K562 (cell line): ENCODE measurements around the gene RREB1.

Source experiments
- ELF4 ChIP-seq: fragments of 450-650 bp; formaldehyde crosslinking; IDR thresholded peaks from 2 replicates; pipeline ENCODE4 v1.4.0; 2022; ENCODE audit warnings: missing genetic modification characterization
- EZH2 ChIP-seq: IDR thresholded peaks from 2 replicates; pipeline ENCODE4 v1.6.1; 2012; ENCODE audit warnings: low read depth, mild to moderate bottlenecking, inconsistent platforms, low read length, borderline replicate concordance
- HDGF ChIP-seq: fragments of 450-650 bp; IDR thresholded peaks from 2 replicates; pipeline ENCODE4 v1.6.1; 2016
- SAFB2 ChIP-seq: fragments of 200-400 bp; formaldehyde crosslinking; IDR thresholded peaks from 2 replicates; pipeline ENCODE4 v1.6.1; 2018; ENCODE audit warnings: borderline replicate concordance, low read length, low read depth, moderate library complexity; ENCODE audit not compliant: severe bottlenecking
- TF ChIP-seq, protein P1 (sequence below), 2 experiments: fragments of 450-650 bp in 1 of 2; IDR thresholded peaks; 2 replicates each; pipeline ENCODE4 v1.6.1; 2011 to 2017; ENCODE audit warnings: low read depth in 2 of 2, antibody characterized with exemption in 1 of 2, borderline replicate concordance in 1 of 2, low read length in 1 of 2, mild to moderate bottlenecking in 1 of 2, mixed read lengths in 1 of 2; ENCODE audit not compliant: control insufficient read depth in 1 of 2
- TF ChIP-seq, protein P2 (sequence below), 3 experiments: IDR thresholded peaks in 2 of 3; conservative IDR thresholded peaks in 1 of 3; 2 replicates each; pipeline ENCODE4 v1.5.1; 2011 to 2012; ENCODE audit warnings: low read length in 3 of 3, mild to moderate bottlenecking in 3 of 3, control low read depth in 2 of 3, improper control_type of control experiment in 1 of 3, inconsistent platforms in 1 of 3, low read depth in 1 of 3, mixed read lengths in 1 of 3, moderate library complexity in 1 of 3; ENCODE audit not compliant: insufficient read depth in 2 of 3

DNA sequence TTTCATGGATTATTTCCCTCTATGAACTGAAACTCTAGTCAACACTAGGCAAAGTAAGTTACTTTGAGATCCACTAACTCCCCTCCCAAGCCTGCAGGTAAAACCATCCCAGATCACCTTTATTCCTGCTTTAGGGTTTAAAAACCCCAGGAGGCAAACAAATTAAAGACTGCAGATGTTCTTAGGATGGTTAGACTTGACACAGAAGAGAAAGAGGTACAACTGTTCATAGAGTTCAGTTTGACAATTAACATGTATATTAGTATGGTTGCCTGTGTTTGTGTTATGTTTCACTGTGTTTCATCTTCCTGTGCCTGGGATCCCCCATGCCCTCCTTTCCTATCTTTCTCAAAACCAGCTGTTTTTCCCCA is 53.5 kb downstream of the RREB1 start:
- no peak for TF ChIP-seq SAFB2
- no peak for TF ChIP-seq EZH2
- TF ChIP-seq ELF4 (CRISPR knock-in tag) = no peak
- TF ChIP-seq, protein P1, sequence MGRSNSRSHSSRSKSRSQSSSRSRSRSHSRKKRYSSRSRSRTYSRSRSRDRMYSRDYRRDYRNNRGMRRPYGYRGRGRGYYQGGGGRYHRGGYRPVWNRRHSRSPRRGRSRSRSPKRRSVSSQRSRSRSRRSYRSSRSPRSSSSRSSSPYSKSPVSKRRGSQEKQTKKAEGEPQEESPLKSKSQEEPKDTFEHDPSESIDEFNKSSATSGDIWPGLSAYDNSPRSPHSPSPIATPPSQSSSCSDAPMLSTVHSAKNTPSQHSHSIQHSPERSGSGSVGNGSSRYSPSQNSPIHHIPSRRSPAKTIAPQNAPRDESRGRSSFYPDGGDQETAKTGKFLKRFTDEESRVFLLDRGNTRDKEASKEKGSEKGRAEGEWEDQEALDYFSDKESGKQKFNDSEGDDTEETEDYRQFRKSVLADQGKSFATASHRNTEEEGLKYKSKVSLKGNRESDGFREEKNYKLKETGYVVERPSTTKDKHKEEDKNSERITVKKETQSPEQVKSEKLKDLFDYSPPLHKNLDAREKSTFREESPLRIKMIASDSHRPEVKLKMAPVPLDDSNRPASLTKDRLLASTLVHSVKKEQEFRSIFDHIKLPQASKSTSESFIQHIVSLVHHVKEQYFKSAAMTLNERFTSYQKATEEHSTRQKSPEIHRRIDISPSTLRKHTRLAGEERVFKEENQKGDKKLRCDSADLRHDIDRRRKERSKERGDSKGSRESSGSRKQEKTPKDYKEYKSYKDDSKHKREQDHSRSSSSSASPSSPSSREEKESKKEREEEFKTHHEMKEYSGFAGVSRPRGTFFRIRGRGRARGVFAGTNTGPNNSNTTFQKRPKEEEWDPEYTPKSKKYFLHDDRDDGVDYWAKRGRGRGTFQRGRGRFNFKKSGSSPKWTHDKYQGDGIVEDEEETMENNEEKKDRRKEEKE (IDR thresholded peaks at IDR 0.05; ENCODE audit: borderline replicate concordance in 1 of 2, control insufficient read depth in 1 of 2, low read depth in 2 of 2, low read length in 1 of 2) = no peak
- no peak for TF ChIP-seq HDGF
- TF ChIP-seq, protein P2, sequence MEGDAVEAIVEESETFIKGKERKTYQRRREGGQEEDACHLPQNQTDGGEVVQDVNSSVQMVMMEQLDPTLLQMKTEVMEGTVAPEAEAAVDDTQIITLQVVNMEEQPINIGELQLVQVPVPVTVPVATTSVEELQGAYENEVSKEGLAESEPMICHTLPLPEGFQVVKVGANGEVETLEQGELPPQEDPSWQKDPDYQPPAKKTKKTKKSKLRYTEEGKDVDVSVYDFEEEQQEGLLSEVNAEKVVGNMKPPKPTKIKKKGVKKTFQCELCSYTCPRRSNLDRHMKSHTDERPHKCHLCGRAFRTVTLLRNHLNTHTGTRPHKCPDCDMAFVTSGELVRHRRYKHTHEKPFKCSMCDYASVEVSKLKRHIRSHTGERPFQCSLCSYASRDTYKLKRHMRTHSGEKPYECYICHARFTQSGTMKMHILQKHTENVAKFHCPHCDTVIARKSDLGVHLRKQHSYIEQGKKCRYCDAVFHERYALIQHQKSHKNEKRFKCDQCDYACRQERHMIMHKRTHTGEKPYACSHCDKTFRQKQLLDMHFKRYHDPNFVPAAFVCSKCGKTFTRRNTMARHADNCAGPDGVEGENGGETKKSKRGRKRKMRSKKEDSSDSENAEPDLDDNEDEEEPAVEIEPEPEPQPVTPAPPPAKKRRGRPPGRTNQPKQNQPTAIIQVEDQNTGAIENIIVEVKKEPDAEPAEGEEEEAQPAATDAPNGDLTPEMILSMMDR (IDR thresholded peaks at IDR 0.05 in 2 of 3, conservative IDR thresholded peaks at IDR 0.05 in 1 of 3; ENCODE audit: insufficient read depth in 2 of 3, low read depth in 1 of 3, low read length in 3 of 3) = no peak
